OCI-LY1 (cell line): ENCODE results near the gene ZDHHC1.

Experiments used
- CTCF ChIP-seq: fragments of 200-600 bp; sonication (generic), shearing (Covaris generic); IDR thresholded peaks from 2 replicates; pipeline ENCODE4 v1.5.1; 2017; ENCODE audit warnings: mild to moderate bottlenecking, antibody characterized with exemption, low read length, moderate library complexity, mixed read lengths
- EZH2 ChIP-seq: fragments of 200-600 bp; sonication (generic), shearing (Covaris generic); IDR thresholded peaks from 2 replicates; pipeline ENCODE4 v1.8.0; 2017; ENCODE audit warnings: borderline replicate concordance, mixed run types, mild to moderate bottlenecking, antibody characterized with exemption, low read length, moderate library complexity, mixed read lengths

- no peak for TF ChIP-seq CTCF
- no peak for TF ChIP-seq EZH2
These were observed 2.0 kb downstream of the ZDHHC1 start for GRCh38 chr16:67413978-67414911.
